ENCODE results near the gene DLGAP1.

The DLGAP1 gene

DNA sequence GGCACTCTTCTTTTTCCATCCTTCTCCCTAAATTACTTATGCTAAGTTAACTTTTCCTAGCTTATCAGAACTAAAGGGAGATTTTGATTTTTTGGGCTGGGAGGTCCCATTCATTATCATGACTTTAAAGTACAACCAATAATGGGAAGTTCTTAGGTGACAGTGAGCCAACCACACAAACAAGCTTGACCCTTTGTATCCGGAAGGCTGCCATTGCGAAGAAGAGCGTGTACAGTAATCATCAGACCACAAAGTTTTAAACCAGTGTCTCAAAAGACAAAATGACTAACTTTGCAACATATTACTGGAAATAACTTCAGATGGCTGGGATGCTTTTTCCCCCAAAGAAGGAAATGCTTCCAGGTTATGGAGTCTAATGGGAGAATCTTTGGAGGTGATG, 707.0 kb downstream of the DLGAP1 start:
- DNase-seq = no peak

DNA sequence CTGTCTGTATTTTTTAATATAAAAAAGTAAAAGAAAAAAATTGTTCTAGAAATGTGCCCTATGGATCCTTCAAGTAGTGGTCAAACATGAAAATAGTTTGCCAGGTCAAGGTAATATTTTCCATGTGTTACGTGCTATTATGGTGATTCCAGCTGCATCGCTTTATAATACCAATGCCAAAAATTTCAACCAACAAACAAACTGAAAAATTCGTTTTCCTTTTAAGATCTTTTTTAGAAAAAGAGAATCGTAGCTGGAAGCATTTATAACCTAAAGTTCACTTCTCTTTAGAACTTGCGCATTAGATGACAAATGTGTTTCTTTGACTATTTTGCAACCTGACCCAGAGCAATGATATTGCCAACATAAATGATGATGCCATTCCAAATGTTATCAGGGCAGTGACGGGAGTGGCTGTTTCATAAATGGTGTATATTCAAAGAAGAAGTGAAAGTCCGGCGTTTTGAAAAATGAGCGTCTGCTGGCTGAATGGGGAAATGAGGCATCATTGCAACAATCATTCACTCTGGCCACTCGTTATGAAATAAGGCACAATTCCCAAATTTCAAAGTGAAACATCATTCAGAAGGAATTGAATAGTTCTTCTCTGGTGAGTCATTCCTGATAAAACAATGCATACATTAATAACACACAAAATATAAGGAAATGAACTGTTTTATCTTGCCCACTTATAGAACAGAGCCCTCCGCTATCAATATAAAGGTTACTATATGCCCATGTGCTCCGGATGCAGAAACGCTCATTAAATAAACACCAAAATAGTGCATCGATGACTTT, 707.7 kb downstream of the DLGAP1 start:
- no peak for DNase-seq

DNA sequence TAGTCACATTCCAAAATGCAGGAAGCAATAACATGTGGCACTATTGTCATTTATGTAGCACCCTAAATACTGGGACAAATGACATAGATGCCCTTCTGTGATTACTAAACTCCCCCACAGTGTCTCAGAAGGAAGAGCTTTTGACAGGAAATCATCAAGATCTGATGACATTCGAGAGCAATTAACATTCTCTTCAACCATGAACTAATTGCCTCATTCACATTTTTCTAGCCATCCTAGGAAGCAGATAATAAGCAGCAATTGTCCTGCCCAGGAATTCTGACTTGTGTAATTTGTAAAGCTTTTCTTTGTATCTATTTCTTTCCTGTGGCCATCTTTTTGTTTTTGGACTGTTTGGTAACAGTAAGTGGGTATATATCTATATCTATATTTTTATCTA, 712.6 kb downstream of the DLGAP1 start:
- no peak for DNase-seq

DNA sequence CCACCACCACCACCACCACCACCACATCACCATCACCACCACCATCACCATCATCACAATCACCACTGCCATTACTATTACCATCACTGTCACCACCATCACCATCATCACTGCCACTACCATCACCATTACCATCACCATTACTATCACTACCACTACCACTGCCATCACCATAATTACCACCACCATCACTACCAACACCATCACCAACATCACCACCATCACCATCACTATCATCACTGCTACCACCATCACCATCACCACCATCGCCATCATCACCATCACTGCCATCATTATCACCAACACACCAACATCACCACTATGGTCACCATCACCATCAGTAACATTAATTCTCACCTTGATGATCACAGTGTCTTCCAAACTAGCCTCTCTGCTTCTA, 713.8 kb downstream of the DLGAP1 start:
- DNase-seq = no peak

DNA sequence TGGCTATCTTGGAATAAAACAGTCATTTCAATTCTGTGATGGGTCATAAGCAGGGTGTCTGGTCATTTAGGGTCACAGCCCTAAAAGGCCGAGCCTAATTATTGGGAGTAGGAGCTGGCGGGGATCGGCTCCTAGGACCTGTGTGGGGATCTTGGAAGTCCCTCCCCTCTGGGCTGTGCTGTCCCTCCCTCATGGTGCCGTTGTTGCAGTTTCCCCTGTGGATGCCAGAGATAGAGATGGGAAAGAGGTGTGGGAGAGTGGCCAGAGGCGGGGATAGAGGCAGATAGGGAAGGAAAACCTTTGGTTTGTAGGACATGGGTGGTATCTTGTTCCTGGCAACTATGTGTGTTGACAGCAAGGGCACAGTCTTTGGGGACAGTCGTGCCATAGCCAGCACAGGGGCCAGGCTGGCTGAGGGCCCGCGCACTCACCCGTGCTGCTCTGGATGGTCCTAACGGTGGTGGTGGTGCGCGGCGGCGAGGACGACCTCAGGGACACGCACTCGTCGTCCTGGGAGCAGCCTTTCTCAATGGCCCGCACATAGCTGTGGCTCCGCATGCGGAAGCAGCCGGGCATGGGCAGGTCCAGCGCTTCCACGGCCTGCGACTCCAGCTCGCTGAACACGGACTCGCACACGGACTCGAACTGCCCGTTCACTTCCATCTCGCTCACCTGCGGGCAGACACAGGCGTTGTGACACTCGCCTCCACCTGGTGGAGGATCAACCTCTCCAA, 726.2 kb downstream of the DLGAP1 start:
- DNase-seq = no peak

DNA sequence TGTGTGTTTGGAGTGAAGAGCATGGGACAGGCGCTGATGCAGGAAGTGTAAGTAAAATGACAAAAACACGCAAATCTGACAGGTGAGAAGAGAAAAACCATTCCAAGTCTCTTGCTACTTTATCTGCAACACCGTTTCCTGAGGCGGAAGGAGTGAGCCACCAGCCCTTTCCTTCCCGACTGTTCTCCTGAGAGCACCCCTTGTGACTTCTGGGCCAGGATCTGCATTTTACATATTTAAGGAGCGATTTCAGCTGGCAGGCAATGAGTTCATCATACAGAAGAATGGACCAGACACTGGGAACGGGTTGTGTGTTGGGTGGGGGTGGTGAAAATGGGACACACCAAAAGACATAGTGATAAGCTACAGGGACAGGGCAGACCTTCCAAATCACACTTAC, 727.8 kb downstream of the DLGAP1 start:
- no peak for DNase-seq

DNA sequence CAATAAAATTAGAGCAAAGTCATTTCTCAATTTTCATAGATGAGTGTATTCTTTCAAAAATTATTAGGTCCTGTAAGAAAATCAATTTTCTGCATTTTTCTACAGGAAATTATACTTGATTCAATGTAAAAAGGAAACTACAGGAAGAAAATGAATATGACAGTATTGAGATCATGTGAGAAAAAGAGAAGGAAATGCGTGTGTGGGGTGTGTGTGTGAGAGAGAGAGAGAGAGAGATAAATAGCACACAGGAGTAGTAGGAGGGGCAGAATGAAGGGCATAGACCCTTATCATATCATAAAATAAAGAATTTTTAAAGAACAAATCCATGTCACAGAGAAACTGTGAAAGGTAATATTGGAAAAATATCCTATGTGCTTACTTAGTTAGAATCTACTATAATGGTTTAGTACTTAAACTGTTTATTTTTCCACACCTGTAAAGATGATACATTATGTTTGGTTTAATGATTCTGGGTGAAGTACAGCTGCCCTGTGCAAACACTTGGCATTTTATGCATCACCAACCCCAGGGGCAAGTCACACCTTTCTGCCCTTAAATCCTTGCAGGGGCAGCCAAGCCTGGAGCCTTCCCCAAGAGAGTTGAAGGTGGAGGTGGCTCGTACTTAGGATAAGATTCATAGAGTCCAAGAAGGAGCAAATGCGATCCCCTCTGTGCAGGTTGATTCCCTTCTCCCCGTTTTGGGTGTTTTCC, 728.7 kb downstream of the DLGAP1 start:
- DNase-seq = no peak

GRCh38 chr18:3725115-3725514, 730.0 kb downstream of the DLGAP1 start:
- DNase-seq = no peak

DNA sequence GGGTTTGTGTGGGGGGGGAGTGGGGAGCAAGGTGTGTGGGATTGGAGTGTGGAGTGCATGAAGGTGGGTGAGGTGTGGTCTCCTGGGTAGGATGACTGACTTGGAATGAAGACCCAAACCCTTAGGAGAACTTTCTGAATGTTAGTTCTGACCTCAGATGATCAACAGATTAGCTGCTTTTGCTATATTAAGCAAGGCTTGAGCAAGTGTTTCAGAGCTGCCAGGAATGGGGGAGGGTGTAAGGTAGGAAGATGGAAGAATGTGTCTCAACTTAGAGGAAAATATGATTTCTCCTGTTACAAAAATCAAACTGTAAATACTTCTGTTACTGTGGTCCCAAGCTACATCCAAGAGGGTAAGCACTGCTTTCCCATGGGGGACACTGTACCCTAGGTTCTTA, 731.6 kb downstream of the DLGAP1 start:
- DNase-seq = no peak

DNA sequence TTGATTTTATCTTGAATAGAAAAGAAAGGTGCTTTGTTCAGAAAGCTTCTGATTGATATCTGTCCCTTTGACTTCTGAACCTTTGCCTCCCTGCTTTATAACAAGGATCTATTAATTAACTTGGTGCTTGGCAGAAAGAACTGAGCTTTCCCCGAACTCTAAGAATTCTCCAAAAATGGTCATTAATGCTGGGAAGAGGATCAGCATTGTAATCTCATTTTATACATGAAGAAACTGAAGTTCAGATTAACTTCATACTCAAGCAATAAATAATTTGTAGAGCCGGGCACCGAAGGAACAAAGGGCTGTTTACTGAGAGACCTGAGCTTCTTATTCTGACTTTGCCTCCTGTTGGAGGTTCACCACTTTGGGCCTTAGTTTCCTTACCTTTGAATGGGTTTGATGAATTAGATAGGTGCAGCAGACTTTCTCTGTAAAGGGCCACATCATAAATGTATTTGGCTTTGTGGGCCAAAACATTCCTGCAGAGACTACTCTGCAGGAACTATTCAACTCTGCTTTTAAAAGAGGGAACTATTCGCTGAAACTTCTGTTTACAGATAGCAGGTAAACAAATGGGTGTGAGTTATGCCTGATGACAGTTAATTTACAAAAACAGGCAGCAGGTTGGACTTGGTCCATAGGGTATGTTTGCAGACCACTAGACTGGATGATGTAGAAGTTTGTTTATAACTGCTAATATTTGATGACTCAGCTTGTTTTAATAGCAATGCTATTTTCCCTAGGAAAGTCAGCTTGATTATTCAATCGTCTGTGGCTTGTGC, 732.3 kb downstream of the DLGAP1 start:
- DNase-seq = no peak

GRCh38 chr18:3721771-3722648, 733.1 kb downstream of the DLGAP1 start:
- DNase-seq = no peak

GRCh38 chr18:3720818-3721545, 734.1 kb downstream of the DLGAP1 start:
- no peak for DNase-seq

GRCh38 chr18:3720159-3720558, 734.9 kb downstream of the DLGAP1 start:
- no peak for DNase-seq

GRCh38 chr18:3717376-3718025, 737.6 kb downstream of the DLGAP1 start:
- DNase-seq = no peak

DNA sequence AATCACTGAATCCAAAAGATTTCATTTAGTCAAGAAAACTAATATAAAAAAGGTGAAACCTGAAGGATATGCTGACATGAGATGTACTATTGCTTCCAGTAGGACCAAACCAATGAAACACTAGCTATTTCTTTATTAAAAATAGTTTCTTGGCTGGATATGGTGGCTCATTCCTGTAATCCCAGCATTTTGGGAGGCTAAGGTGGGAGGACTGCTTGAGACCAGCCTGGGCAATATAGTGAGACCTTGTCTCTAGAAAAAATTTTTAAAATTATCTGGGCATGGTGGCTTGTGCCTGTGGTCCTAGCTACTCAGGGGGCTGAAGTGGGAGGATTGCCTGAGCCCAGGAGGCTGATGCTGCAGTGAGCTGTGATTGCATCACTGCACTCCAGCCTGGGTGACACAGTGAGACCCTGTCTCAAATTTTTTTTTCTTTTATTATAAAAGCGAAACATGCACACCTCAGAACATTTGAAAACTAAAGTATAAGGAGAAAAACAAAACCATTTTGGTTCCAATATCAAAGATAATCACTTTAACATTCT, 738.9 kb downstream of the DLGAP1 start:
- no peak for DNase-seq

GRCh38 chr18:3715231-3716080, 739.7 kb downstream of the DLGAP1 start:
- no peak for DNase-seq

- DNase-seq = no peak
Measured at GRCh38 chr18:3713708-3714107, 741.4 kb downstream of the DLGAP1 start.

- no peak for DNase-seq
Measured at GRCh38 chr18:3713166-3713565, 741.9 kb downstream of the DLGAP1 start.

DNA sequence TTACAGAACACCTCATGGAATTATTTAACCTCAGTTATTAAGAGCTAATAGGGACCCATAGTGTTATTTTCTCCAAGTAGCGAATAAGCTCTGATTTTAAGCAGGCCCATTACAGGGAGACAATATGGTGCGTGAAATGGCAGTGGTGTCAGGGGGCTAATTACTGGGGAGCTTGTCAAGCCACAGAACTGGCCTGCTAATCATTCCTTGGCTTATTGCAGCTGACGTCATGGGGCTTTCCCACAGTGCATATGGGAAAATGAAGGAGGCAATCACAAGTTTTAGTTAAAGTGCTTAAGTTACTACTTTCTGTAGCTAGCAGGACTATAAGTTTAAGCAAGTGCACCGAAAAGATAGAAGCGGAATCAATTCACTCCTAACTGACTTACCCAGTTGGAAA, 742.6 kb downstream of the DLGAP1 start:
- no peak for DNase-seq

Measured in T1000 (cell line).